Endothelial cell of umbilical vein (primary cell): ENCODE results near the gene TBATA.

Source experiments
- CTCF ChIP-seq, 2 donors: IDR thresholded peaks; 1 replicate in 1 of 2; 2 replicates in 1 of 2; pipeline ENCODE4 v1.5.1; 2011; ENCODE audit warnings: low read length in 2 of 2, mild to moderate bottlenecking in 2 of 2, moderate library complexity in 2 of 2, control low read depth in 1 of 2, inconsistent platforms in 1 of 2, low read depth in 1 of 2; ENCODE audit not compliant: insufficient read depth in 1 of 2; ENCODE audit errors: extremely low read depth in 1 of 2
- POLR2A ChIP-seq: IDR thresholded peaks from 2 replicates; pipeline ENCODE4 v1.6.1; 2012; ENCODE audit warnings: low read depth, mild to moderate bottlenecking, control low read depth, low read length

- TF ChIP-seq CTCF (IDR thresholded peaks at IDR 0.05; ENCODE audit: extremely low read depth in 1 of 2, insufficient read depth in 1 of 2, low read depth in 1 of 2, low read length in 2 of 2) (no peak), POLR2A (no peak)
These were observed 36.9 kb downstream of the TBATA start for GRCh38 chr10:70748305-70748704.
